Mucosa of stomach (tissue), 1 donor: ENCODE data around the gene MRPL55.

Source experiments
- H3K27me3 ChIP-seq: one replicate; pipeline ENCODE4 v1.7.0; 2013; ENCODE audit warnings: mild to moderate bottlenecking, low read length; ENCODE audit not compliant: control insufficient read depth, insufficient read depth
- H3K36me3 ChIP-seq: one replicate; pipeline ENCODE4 v1.7.0; 2013; ENCODE audit warnings: low read length; ENCODE audit not compliant: control insufficient read depth, insufficient read depth
- H3K4me1 ChIP-seq: one replicate; pipeline ENCODE4 v1.7.0; 2013; ENCODE audit warnings: mild to moderate bottlenecking, low read length; ENCODE audit not compliant: control insufficient read depth, insufficient read depth
- H3K4me3 ChIP-seq: one replicate; pipeline ENCODE4 v1.7.0; 2013; ENCODE audit warnings: low read length
- H3K9ac ChIP-seq: one replicate; pipeline ENCODE4 v1.7.0; 2013; ENCODE audit warnings: mild to moderate bottlenecking, low read length, moderate library complexity
- H3K9me3 ChIP-seq: one replicate; pipeline ENCODE4 v1.7.0; 2013; ENCODE audit warnings: mild to moderate bottlenecking, low read length, moderate library complexity; ENCODE audit not compliant: control insufficient read depth
- donor health status: Pancreatic carcinoma.

The MRPL55 gene

GRCh38 chr1:228109073-228109961 lies at the start of gene MRPL55:
MRPL55 (minus strand) TSS chr1:228109299; CDS start chr1:228108260, 1,039 bp downstream.
- no peaks in the 10 kb centered on the region for H3K27me3 ChIP-seq
- H3K36me3 ChIP-seq = peaks cover 10% of the 10 kb centered on the region
- peak within 1 kb of the TSS; percentile 99 for H3K9ac ChIP-seq
- H3K4me1 ChIP-seq = peaks cover 25% of the 10 kb centered on the region
- H3K4me3 ChIP-seq = peak within 1 kb of the TSS; percentile 98
- no peaks in the 10 kb centered on the region for H3K9me3 ChIP-seq

- no peaks in the 10 kb centered on the region for H3K9me3 ChIP-seq
- no peak overlapping the region for H3K4me3 ChIP-seq
- no peak overlapping the region for H3K9ac ChIP-seq
- no peaks in the 10 kb centered on the region for H3K36me3 ChIP-seq
- peaks cover 10% of the 10 kb centered on the region for H3K27me3 ChIP-seq
- peaks cover 30% of the 10 kb centered on the region for H3K4me1 ChIP-seq
These were observed 49.3 kb upstream of the MRPL55 start for GRCh38 chr1:228158151-228159007.

- H3K36me3 ChIP-seq = no peaks in the 10 kb centered on the region
- H3K4me3 ChIP-seq = no peak overlapping the region
- no peak overlapping the region for H3K9ac ChIP-seq
- H3K9me3 ChIP-seq = no peaks in the 10 kb centered on the region
- peaks cover 10% of the 10 kb centered on the region for H3K27me3 ChIP-seq
- peaks cover 24% of the 10 kb centered on the region for H3K4me1 ChIP-seq
These were observed 48.6 kb upstream of the MRPL55 start for GRCh38 chr1:228157729-228158126.

GRCh38 chr1:228156941-228157728 lies 48.0 kb upstream of the MRPL55 start:
- H3K4me3 ChIP-seq = no peak overlapping the region
- H3K27me3 ChIP-seq = peaks cover 9% of the 10 kb centered on the region
- H3K36me3 ChIP-seq = no peaks in the 10 kb centered on the region
- H3K4me1 ChIP-seq = peaks cover 18% of the 10 kb centered on the region
- H3K9me3 ChIP-seq = no peaks in the 10 kb centered on the region
- H3K9ac ChIP-seq = no peak overlapping the region

- Histone ChIP-seq H3K9me3 (no peaks in the 10 kb centered on the region), H3K9ac (no peak overlapping the region), H3K36me3 (no peaks in the 10 kb centered on the region), H3K4me3 (no peak overlapping the region), H3K27me3 (peaks cover 6% of the 10 kb centered on the region), H3K4me1 (peaks cover 12% of the 10 kb centered on the region)
These were observed 47.4 kb upstream of the MRPL55 start for GRCh38 chr1:228156515-228156881.

GRCh38 chr1:228155596-228156514 lies 46.8 kb upstream of the MRPL55 start:
- no peaks in the 10 kb centered on the region for H3K36me3 ChIP-seq
- H3K27me3 ChIP-seq = peaks cover 6% of the 10 kb centered on the region
- H3K4me1 ChIP-seq = peaks cover 16% of the 10 kb centered on the region
- no peaks in the 10 kb centered on the region for H3K9me3 ChIP-seq
- H3K4me3 ChIP-seq = no peak overlapping the region
- H3K9ac ChIP-seq = no peak overlapping the region

- Histone ChIP-seq H3K4me1 (peaks cover 21% of the 10 kb centered on the region), H3K9ac (no peak overlapping the region), H3K4me3 (no peak overlapping the region)
These were observed 45.8 kb upstream of the MRPL55 start for GRCh38 chr1:228154670-228155571.

GRCh38 chr1:228154021-228154669 lies 45.0 kb upstream of the MRPL55 start:
- H3K4me1 ChIP-seq = peaks cover 28% of the 10 kb centered on the region
- H3K9ac ChIP-seq = no peak overlapping the region
- H3K36me3 ChIP-seq = no peaks in the 10 kb centered on the region
- no peaks in the 10 kb centered on the region for H3K27me3 ChIP-seq
- no peak overlapping the region for H3K4me3 ChIP-seq
- no peaks in the 10 kb centered on the region for H3K9me3 ChIP-seq

More at GRCh38 chr1:228154670-228155571, 45.8 kb upstream of the MRPL55 start:
- Histone ChIP-seq H3K27me3 (no peaks in the 10 kb centered on the region), H3K9me3 (no peaks in the 10 kb centered on the region), H3K36me3 (no peaks in the 10 kb centered on the region)

GRCh38 chr1:228152918-228153258 lies 43.8 kb upstream of the MRPL55 start:
- no peaks in the 10 kb centered on the region for H3K36me3 ChIP-seq
- peaks cover 40% of the 10 kb centered on the region for H3K4me1 ChIP-seq

More at GRCh38 chr1:228152918-228153258, 43.8 kb upstream of the MRPL55 start:
- Histone ChIP-seq H3K4me3 (no peak overlapping the region), H3K27me3 (no peaks in the 10 kb centered on the region), H3K9me3 (no peaks in the 10 kb centered on the region), H3K9ac (no peak overlapping the region)
